NCI-H1694 treated with DMSO at 0.1 percent for 48 hours (cell line): ENCODE results near the gene AATK.
A peak's percentile ranks its signal among the peaks of the same experiment; 100 is the strongest.

Source experiments
- DNase-seq: peaks from one replicate; lab custom pipeline; 2025; lab: John Stamatoyannopoulos, UW

Gene AATK

DNA sequence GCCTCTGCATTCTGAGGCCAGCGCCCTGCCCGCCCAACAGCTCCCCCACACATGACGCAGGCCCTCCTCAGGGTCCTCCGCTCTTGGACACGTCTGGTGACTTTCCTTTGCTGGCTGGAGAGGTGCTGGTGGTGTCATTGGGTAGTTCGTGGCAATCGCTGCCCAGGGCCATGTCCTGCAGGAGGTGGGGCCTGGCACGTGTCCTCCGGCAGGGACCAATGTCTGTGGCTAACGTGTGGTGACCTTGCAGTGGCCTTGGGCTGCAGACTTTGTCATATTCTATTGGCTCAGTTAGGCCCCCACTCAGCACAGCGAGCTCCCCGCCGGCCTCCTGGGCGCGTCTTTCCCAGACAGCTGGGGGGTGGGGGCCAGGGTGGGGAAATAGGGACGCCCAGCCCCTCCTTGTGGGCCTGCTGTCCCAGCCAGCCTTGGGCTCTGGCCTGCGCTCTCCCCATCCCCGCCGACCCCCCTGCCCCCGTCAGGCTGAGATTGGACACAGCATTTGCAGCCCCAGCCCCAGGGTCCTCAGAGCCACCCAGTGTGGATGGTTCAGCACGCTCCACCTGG, 52.8 kb downstream of the AATK start:
- no peak for DNase-seq

- DNase-seq, result no peak
Observed at GRCh38 chr17:81112450-81112849, 53.6 kb downstream of the AATK start.

DNA sequence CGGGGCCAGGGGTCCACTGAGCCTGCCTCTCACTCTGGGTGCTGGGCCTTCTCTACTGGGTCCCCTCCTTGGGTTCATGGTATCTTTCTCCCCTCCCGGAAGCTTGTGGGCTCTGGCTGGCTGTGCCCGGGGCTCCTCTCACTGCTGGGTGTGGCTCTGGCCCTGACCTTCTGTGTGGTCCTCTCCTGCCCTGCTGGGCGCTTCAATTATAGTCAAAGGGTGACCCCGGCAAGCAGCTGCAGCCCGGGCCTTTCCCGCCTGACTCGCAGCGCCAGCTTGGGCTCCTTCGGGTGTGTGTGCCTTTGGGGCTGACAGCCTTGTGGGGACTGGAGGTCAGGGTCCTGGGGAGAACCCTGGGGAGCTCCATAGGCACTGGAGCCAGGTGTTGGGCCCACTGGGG, 55.0 kb downstream of the AATK start:
- DNase-seq, result no peak

DNA sequence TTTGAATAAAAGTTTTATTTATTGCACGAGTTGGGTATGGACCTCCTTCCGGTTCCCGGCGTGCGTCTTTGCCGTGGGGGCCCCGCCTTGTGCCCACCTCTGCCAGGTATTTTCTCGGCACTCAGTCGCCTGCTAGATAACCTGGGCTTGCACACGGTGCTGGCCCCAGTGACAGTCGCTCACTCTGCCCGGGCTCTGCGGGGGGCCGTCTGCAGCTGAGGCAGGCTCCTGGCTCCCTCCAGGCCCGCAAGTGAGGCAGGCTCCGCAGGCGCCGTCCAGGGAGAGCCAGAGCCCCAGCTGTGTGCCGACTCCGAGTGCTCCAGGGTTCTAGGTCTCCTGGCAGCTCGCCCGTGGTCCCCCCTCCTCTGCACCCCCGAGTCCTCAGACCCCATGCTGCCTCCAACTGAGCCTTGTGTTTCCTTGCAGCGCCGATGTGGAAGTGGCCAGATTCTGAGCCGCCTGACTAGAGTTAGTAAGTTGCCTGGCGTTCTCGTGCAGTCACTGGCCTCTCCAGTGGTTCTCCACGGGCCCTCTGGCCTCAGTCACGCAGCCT, 55.5 kb downstream of the AATK start:
- no peak for DNase-seq

- DNase-seq, result no peak
Observed at GRCh38 chr17:81109957-81110356, 56.1 kb downstream of the AATK start.

DNA sequence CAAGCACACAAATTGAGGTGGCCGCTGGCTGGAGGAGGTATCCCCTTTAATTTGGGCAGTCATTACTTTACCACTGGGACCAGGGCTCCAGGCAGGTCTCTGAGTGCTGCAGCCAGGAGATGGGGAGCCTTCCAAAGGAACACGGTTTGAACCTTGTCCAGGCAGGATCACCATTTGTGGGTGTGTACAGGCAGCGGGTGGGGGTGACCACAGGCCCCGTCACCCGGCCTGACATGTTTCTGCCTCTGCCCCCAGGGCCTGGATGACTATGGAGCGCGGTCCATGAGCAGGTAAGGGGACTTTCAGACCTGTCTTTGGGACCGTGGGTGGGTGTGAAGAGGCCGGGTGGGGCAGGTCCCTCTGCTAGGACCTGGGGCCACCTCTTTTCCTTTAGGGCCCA, 57.8 kb downstream of the AATK start:
- no peak for DNase-seq

- no peak for DNase-seq
Observed at GRCh38 chr17:81106716-81107115, 59.3 kb downstream of the AATK start.

GRCh38 chr17:81103379-81103778, 62.6 kb downstream of the AATK start:
- no peak for DNase-seq

DNA sequence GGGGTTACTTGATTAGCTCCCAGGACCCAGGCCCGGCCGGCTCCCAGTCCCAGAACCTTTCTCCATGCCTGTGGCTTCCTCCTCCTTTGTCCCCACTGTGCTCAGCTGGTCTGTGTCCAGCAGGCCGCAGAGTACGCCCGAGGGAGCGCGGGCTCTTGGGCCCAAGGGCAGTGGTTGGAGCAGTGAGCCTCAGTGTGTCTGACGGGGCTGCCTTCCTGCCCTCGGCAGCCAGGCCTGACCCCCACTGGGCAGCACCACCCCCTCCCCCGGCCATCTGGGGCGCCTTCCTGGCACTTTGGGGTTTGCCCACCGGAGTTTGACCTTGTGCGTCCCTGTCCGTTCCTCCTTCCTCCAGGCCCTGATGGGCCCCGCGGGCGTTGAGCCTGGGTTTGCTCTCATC, 63.2 kb downstream of the AATK start:
- no peak for DNase-seq

DNA sequence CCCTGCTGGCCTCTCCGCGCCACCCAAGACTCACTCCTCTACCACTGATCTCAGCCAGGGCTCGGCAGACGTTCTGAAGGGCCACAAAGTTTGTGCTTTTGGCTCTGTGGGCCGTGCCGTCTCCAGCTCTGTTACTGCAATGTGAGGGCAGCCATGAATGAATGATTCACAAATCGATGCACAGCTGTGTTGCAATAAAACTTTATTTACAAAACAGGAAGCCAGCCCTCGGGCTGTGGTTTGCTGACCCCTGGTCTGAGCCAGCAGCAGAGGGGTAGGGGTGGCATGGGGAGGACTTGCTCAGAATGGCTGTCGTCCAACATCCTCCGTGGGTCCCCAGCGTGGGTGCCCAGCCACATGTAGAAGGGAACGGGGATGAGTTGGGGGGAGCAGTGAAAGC, 63.7 kb downstream of the AATK start:
- no peak for DNase-seq

DNA sequence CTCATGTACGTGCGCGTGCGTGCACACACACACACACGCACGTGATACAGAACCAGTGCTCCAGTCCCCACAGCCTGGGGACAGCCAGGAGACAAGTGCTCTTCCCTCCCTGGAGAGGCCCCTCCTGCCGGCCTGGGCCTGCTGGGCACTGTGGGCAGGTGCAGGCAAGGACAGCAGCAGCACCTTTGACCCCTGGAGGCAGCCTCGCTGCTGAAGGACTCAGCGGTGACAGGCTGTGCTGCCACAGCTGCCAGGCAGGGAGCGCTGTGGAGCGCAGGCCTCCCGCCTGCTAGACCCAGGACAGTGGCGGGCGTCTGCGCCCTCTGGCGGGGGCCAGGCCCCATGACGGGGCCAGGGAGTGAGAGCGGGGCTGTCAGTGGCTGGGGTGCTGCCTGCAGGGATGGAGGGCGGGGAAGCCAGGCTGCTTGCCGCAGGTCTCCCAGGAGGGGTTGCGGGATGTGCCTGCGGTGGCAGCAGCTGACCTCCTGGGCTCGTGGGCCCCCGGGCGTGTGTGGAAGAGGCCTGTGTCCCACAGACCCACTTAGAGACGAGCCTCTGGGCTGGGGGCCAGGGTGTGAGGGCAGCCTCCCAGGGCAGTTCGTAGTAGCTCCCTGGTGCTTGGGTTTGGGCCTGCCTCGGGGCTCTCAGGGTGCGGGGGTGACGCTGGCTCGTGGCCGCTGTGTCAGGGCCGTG, 64.3 kb downstream of the AATK start:
- peak; percentile 55 for DNase-seq

GRCh38 chr17:81100668-81101067, 65.4 kb downstream of the AATK start:
- no peak for DNase-seq

DNA sequence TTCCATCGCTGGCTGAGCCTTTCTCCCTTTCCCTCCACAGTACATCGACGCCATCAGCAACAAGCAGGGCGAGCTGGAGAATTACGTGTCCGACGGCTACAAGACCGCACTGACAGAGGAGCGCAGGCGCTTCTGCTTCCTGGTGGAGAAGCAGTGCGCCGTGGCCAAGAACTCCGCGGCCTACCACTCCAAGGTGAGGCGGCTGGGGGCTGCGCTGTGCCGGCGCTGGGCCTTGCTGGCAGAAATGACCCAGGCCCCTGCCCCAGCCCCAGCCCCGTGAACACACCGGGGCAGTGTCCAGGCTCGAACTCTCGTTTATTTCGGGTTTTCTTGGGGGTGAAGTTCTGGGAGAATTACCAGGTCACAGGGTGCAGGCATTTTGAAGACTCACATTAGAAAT, 66.1 kb downstream of the AATK start:
- DNase-seq, result no peak

DNA sequence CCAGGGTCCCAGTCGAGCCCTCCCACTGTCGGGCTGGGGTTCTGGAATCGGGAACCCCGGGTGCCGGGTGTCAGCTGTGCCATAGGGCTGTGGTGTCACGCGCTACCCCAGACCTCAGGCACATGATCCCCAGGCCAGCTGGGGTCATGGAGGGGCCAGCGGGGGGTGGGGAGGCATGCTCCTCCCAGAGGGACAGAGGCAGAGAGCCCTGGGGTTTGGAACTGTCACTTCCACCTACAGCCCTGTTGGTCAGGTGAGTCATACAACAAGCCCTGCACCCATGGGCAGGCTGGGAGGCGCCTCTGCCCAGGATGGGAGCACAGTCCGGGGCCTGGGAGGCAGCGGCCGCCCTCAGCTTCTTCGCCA, 68.1 kb downstream of the AATK start:
- no peak for DNase-seq

GRCh38 chr17:81097134-81097942, 68.7 kb downstream of the AATK start:
- DNase-seq, result no peak

DNA sequence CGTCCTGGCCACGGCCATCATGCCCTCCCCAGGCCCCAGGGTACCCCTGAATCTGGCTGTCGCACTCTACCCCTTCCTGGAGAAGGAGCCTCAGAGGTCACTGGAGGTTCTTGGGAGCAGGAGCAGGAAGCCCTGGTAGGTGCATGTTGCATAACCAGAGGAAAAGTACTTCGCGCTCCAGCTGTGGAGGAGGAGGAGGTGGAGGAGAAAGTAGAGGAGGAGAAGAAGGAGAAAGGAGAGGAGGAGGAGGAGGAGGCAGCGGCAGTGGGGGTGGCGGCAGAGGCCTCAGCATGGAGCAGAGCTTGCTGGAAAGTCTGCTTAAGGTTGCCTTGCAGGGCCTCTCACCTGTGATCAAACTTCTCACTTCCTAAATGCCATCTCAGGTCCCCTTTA, 69.3 kb downstream of the AATK start:
- DNase-seq, result no peak

DNA sequence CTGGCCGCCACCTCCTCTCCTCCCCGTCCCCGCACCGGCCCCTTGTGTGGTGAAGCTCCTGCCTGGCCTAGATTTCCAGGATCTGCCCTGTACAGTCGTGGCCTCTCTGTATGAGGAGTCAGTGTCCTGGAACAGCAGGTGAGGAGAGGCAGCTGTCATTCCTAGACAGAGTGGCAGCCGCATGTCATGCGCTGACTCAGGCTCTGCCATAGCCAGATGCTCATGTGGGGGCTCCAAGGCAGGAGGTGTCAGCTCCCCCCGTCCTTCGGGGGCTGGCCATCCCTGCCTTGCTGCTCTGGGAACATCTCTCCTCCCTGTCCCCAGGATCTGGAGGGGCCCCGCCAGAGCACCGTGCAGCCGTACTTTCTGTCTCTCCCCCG, 70.6 kb downstream of the AATK start:
- peak; percentile 39 for DNase-seq

DNA sequence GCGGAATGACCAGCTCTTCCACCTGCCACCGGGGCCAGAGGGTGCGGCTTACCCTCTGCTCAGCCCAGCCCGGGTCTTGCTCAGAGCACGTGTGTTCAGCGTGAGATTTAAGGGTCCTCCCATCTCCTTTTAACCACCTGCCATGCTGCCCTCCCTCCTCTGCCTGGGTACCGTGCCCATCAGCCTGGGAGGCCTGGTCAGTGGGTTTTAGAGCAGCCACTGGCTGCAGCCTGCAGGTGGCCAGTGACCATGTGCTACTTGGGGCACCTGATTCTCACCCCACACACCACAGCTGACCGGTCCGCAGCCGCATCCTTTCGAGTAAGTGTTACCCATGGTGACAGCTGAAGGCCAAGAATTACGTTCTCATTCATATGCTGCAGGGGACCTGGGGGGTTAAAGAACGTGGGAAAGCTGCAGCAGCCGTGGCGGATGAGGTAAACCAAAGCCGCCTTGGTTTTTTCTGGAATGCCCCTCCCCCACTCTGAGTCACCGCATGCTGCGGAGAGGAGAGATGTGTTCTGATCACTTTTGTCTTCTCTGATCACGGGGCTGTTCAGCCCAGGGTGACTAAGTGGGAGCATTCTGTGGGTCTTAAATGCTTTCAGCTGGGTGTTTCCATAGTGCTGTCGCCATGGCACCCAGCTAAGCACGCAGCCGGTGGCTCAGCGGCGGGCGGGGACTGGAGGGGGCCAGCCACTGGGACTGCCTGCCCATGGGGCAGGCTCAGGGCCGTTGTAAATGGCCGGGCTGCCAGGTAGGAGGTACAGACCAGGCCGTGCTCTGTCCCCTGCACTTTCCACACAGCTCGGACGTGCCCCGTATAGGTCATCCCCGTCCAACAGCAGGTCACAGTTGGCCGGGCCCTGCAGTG, 71.3 kb downstream of the AATK start:
- DNase-seq, result peak; percentile 25

- no peak for DNase-seq
Observed at GRCh38 chr17:81093619-81094508, 72.2 kb downstream of the AATK start.

- DNase-seq, result no peak
Observed at GRCh38 chr17:81092518-81093095, 73.4 kb downstream of the AATK start.
